H1 (cell line): ENCODE results near the gene ZNF487. TPM values are rescaled to one million over a fixed set of nuclear protein-coding genes. Genes with fewer than 3 reads are reported as not detected.
A peak's percentile ranks its signal among the peaks of the same experiment; 100 is the strongest.

Experiments
- CTCF ChIA-PET: fragments of 300-600 bp; sonication (Branson Sonifier 250); formaldehyde crosslinking; loops from one replicate; lab custom pipeline; 2021; ENCODE audit not compliant: partially characterized antibody; lab: Charles Lee
- POLR2A ChIA-PET: fragments of 300-600 bp; sonication (Branson Sonifier 250); formaldehyde crosslinking; loops from one replicate; lab custom pipeline; 2021; ENCODE audit warnings: inconsistent platforms; ENCODE audit not compliant: partially characterized antibody; lab: Charles Lee
- DNase-seq, 2 experiments: peaks; one replicate each; pipeline versions ENCODE4 v3.0.0 to v3.0.0-alpha.2; 2010 to 2022; ENCODE audit warnings: low spot score in 2 of 2, low read depth in 1 of 2, mixed read lengths in 1 of 2
- FAIRE-seq: peaks from 2 replicates; lab custom pipeline; 2011; peaks lifted over from hg19 to GRCh38; lab: Jason Lieb, UNC
- H2AFZ ChIP-seq: 2 replicates; pipeline ENCODE4 v1.8.1; 2012; ENCODE audit warnings: low read length, inconsistent platforms
- H2AK5ac ChIP-seq: 2 replicates; pipeline ENCODE4 v1.6.1; 2013; ENCODE audit warnings: low read depth, low read length
- H2BK120ac ChIP-seq: replicated peaks from 2 replicates; pipeline ENCODE3; 2013; ENCODE audit warnings: low read depth, low read length, inconsistent platforms
- H2BK12ac ChIP-seq: 2 replicates; pipeline ENCODE4 v1.6.1; 2013; ENCODE audit warnings: low read depth, low read length
- H2BK15ac ChIP-seq: 2 replicates; pipeline ENCODE4 v1.6.1; 2013; ENCODE audit warnings: low read length
- H2BK20ac ChIP-seq: 2 replicates; pipeline ENCODE4 v1.6.1; 2013; ENCODE audit warnings: low read length
- H2BK5ac ChIP-seq: 2 replicates; pipeline ENCODE4 v1.6.1; 2013; ENCODE audit warnings: low read depth, low read length
- H3K14ac ChIP-seq: 2 replicates; pipeline ENCODE4 v1.6.1; 2013; ENCODE audit warnings: inconsistent platforms; ENCODE audit not compliant: insufficient read length
- H3K18ac ChIP-seq: 2 replicates; pipeline ENCODE4 v1.6.1; 2013; ENCODE audit warnings: low read length; ENCODE audit errors: extremely low read depth
- H3K23ac ChIP-seq: 2 replicates; pipeline ENCODE4 v1.6.1; 2013; ENCODE audit warnings: inconsistent platforms; ENCODE audit not compliant: insufficient read length
- H3K23me2 ChIP-seq: 2 replicates; pipeline ENCODE4 v1.6.1; 2013; ENCODE audit warnings: low read depth, low read length
- H3K27ac ChIP-seq: 2 replicates; pipeline ENCODE4 v1.6.1; 2011; ENCODE audit warnings: low read depth, low read length, inconsistent platforms
- H3K27me3 ChIP-seq, 4 experiments: replicated peaks in 1 of 4; 1 replicate in 1 of 4; 2 replicates in 3 of 4; pipeline versions ENCODE4 v1.6.1 to v1.8.1; 2011 to 2013; ENCODE audit warnings: low read length in 3 of 4, mild to moderate bottlenecking in 3 of 4, inconsistent platforms in 2 of 4, mixed read lengths in 2 of 4, moderate library complexity in 1 of 4; ENCODE audit not compliant: control insufficient read depth in 3 of 4, insufficient read depth in 3 of 4; ENCODE audit errors: extremely low read depth in 1 of 4
- H3K36me3 ChIP-seq, 4 experiments: 2 replicates each; pipeline versions ENCODE4 v1.6.1 to v1.8.1; 2011 to 2013; ENCODE audit warnings: mild to moderate bottlenecking in 4 of 4, low read length in 3 of 4, moderate library complexity in 2 of 4, control low read depth in 1 of 4, inconsistent platforms in 1 of 4; ENCODE audit not compliant: insufficient read depth in 4 of 4, control insufficient read depth in 2 of 4
- H3K4ac ChIP-seq: replicated peaks from 2 replicates; pipeline ENCODE3; 2013; ENCODE audit warnings: low read length, low read depth, mixed read lengths, inconsistent platforms; ENCODE audit not compliant: insufficient read length
- H3K4me1 ChIP-seq, 4 experiments: replicated peaks in 1 of 4; 1 replicate in 1 of 4; 2 replicates in 3 of 4; pipeline versions ENCODE4 v1.6.1 to v1.8.1; 2011 to 2013; ENCODE audit warnings: low read length in 3 of 4, inconsistent platforms in 2 of 4, mixed read lengths in 1 of 4; ENCODE audit not compliant: insufficient read depth in 4 of 4, control insufficient read depth in 3 of 4
- H3K4me2 ChIP-seq, 2 experiments: 2 replicates each; pipeline versions ENCODE4 v1.6.1 to v1.8.1; 2011 to 2013; ENCODE audit warnings: low read depth in 2 of 2, low read length in 2 of 2, control low read depth in 1 of 2, inconsistent platforms in 1 of 2, mild to moderate bottlenecking in 1 of 2; ENCODE audit not compliant: insufficient read depth in 1 of 2
- H3K4me3 ChIP-seq, 4 experiments: fragments of 200-600, 300-600 bp in 1 of 4; sonication (generic), shearing (Covaris generic), sonication (Bioruptor Twin) in 1 of 4; 2 replicates each; pipeline versions ENCODE4 v1.5.1 to v1.8.1; 2011 to 2016; ENCODE audit warnings: low read length in 4 of 4, low read depth in 3 of 4, control low read depth in 2 of 4, inconsistent platforms in 2 of 4, mild to moderate bottlenecking in 2 of 4, mixed read lengths in 1 of 4, moderate library complexity in 1 of 4; ENCODE audit not compliant: insufficient read depth in 2 of 4; ENCODE audit errors: extremely low read depth in 1 of 4
- H3K56ac ChIP-seq: replicated peaks from 2 replicates; pipeline ENCODE3; 2013; ENCODE audit warnings: low read depth, mild to moderate bottlenecking, mixed read lengths, low read length, inconsistent platforms; ENCODE audit not compliant: insufficient read length
- H3K79me1 ChIP-seq: 2 replicates; pipeline ENCODE4 v1.6.1; 2013; ENCODE audit warnings: low read depth, low read length, control low read depth
- H3K79me2 ChIP-seq, 2 experiments: 2 replicates each; pipeline versions ENCODE4 v1.6.1 to v1.8.1; 2012 to 2013; ENCODE audit warnings: low read length in 2 of 2, mild to moderate bottlenecking in 2 of 2, inconsistent platforms in 1 of 2; ENCODE audit not compliant: insufficient read depth in 2 of 2, control insufficient read depth in 1 of 2
- H3K9ac ChIP-seq, 4 experiments: replicated peaks in 1 of 4; 1 replicate in 1 of 4; 2 replicates in 3 of 4; pipeline versions ENCODE4 v1.6.1 to v1.8.1; 2011 to 2013; ENCODE audit warnings: low read depth in 3 of 4, low read length in 3 of 4, control low read depth in 2 of 4, mild to moderate bottlenecking in 2 of 4, moderate library complexity in 2 of 4, inconsistent platforms in 1 of 4; ENCODE audit errors: extremely low read depth in 1 of 4
- H3K9me3 ChIP-seq, 2 experiments: 2 replicates each; pipeline versions ENCODE4 v1.6.1 to v1.8.1; 2012 to 2013; ENCODE audit warnings: mild to moderate bottlenecking in 2 of 2, moderate library complexity in 2 of 2, control low read depth in 1 of 2, inconsistent platforms in 1 of 2, low read depth in 1 of 2, low read length in 1 of 2, mixed read lengths in 1 of 2; ENCODE audit not compliant: insufficient read depth in 2 of 2
- H4K20me1 ChIP-seq, 2 experiments: replicated peaks in 1 of 2; 2 replicates each; pipeline versions ENCODE3 to v1.8.1; 2011 to 2013; ENCODE audit warnings: inconsistent platforms in 2 of 2, low read length in 2 of 2, mild to moderate bottlenecking in 1 of 2; ENCODE audit not compliant: insufficient read depth in 2 of 2, control insufficient read depth in 1 of 2
- H4K5ac ChIP-seq: 2 replicates; pipeline ENCODE4 v1.6.1; 2013; ENCODE audit warnings: low read length, low read depth, mixed read lengths, inconsistent platforms; ENCODE audit not compliant: insufficient read length
- H4K8ac ChIP-seq: 2 replicates; pipeline ENCODE4 v1.8.0; 2013; ENCODE audit warnings: mild to moderate bottlenecking, moderate library complexity, low read length, inconsistent platforms; ENCODE audit not compliant: insufficient read depth; ENCODE audit errors: extremely low read depth
- H4K91ac ChIP-seq: replicated peaks from 2 replicates; pipeline ENCODE3; 2013; ENCODE audit warnings: low read length, mixed read lengths, inconsistent platforms; ENCODE audit not compliant: insufficient read length
- CBX8 ChIP-seq: fragments of 300-800, 300-1000 bp; sonication (generic); IDR thresholded peaks from 2 replicates; pipeline ENCODE4 v1.7.1; 2016; ENCODE audit warnings: low read depth, low read length, borderline replicate concordance
- CTBP2 ChIP-seq: IDR thresholded peaks from 2 replicates; pipeline ENCODE4 v1.7.0; 2011; ENCODE audit warnings: borderline replicate concordance, mild to moderate bottlenecking, moderate library complexity, mixed read lengths, low read length; ENCODE audit not compliant: insufficient read depth, insufficient read length
- GABPA ChIP-seq: IDR thresholded peaks from 2 replicates; pipeline ENCODE4 v1.6.1; 2011; ENCODE audit warnings: mild to moderate bottlenecking, low read length, moderate library complexity, borderline replicate concordance; ENCODE audit not compliant: insufficient read depth
- GTF2F1 ChIP-seq: IDR thresholded peaks from 2 replicates; pipeline ENCODE4 v1.6.1; 2012; ENCODE audit warnings: low read depth, low read length, improper control_type of control experiment, borderline replicate concordance
- JUN ChIP-seq: IDR thresholded peaks from 2 replicates; pipeline ENCODE4 v1.6.1; 2011; ENCODE audit warnings: low read depth, mild to moderate bottlenecking, improper control_type of control experiment, low read length
- POLR2AphosphoS5 ChIP-seq: IDR thresholded peaks from 2 replicates; pipeline ENCODE4 v1.6.1; 2011; ENCODE audit warnings: low read depth, low read length
- RBBP5 ChIP-seq: IDR thresholded peaks from 2 replicates; pipeline ENCODE4 v1.7.1; 2012; ENCODE audit warnings: low read depth, mild to moderate bottlenecking, inconsistent platforms, low read length, moderate library complexity, borderline replicate concordance
- TEAD4 ChIP-seq: IDR thresholded peaks from 2 replicates; pipeline ENCODE4 v1.6.1; 2012; ENCODE audit warnings: low read depth, low read length, inconsistent platforms, mixed read lengths
- WGBS, 2 experiments: shearing (Covaris generic) in 1 of 2; methylation state at CpG; one replicate each; pipeline versions ENCODE4 v1.1.6 to v1.1.7; 2013 to 2015; ENCODE audit warnings: low lambda C conversion rate in 2 of 2, mixed read lengths in 2 of 2, inconsistent platforms in 1 of 2, low coverage in 1 of 2, missing lambda C conversion rate in 1 of 2; ENCODE audit not compliant: insufficient replicate concordance in 2 of 2, insufficient coverage in 1 of 2, insufficient read length in 1 of 2; ENCODE audit errors: extremely low coverage in 1 of 2, missing lambda C conversion rate in 1 of 2; 5-methylcytosine and 5-hydroxymethylcytosine counted together
- polyA plus RNA-seq, 7 experiments: library from polyadenylated mRNA; depleted of rRNA in 3 of 7; stranded (reverse) in 5 of 7; unstranded in 2 of 7; fragments of >200 nt in 5 of 7; fragments of 200-250 nt in 2 of 7; gene quantifications; 1 replicate in 5 of 7; 2 replicates in 1 of 7; 4 replicates in 1 of 7; pipeline versions ENCODE4 v1.2.1 to v1.2.3, GENCODE V29; 2011 to 2013; ENCODE audit warnings: missing spikeins in 2 of 7, mixed read lengths in 2 of 7
- total RNA-seq: library from RNA; stranded (reverse); fragmentation: NEBNext Ultra II Directional; extraction: Animal tissue kit (Norgen Biotek cat#: 25700); gene quantifications from 2 replicates; pipeline ENCODE4 v1.2.1, GENCODE V29; 2021

Gene ZNF487
- total and polyA plus RNA-seq, 2 of the 8 experiments (the other 6 are each of a cell fraction or from before 2014, with no cell fraction given): 1.9 to 2.5 TPM

- no peak for FAIRE-seq
- 96% methylated on average over 14 of the region's 14 CpGs; no CpG with 5 or more reads in 1 of the 2 experiments for WGBS, 2 experiments
- Histone ChIP-seq H2BK15ac (no peak overlapping the region), H3K9ac (no peak overlapping the region), H3K14ac (no peak overlapping the region), H2BK20ac (no peak overlapping the region), H3K36me3 (no peaks in the 10 kb centered on the region), H4K20me1 (peaks cover 6 to 7% of the 10 kb centered on the region in 2 experiments), H3K79me1 (no peaks in the 10 kb centered on the region), H2BK5ac (no peak overlapping the region), H2BK120ac (no peak overlapping the region), H3K18ac (no peak overlapping the region), H3K4ac (no peak overlapping the region), H4K8ac (no peak overlapping the region), H3K23ac (no peak overlapping the region), H2AK5ac (no peak overlapping the region), H3K4me3 (peak overlapping the region in 1 of 4 experiments; percentile 95; a peak in 2 of 8 replicates), H3K79me2 (peaks cover 27 to 31% of the 10 kb centered on the region in 2 experiments), H4K91ac (no peak overlapping the region), H2AFZ (no peak overlapping the region), H3K56ac (no peak overlapping the region), H3K27ac (no peak overlapping the region), H3K9me3 (no peaks in the 10 kb centered on the region), H3K4me1 (peaks cover 0 to 4% (median 0%) of the 10 kb centered on the region in 4 experiments; a peak in 3 of 7 replicates), H3K23me2 (peaks cover 9% of the 10 kb centered on the region; the same call in 1 of the 2 replicates), H2BK12ac (no peak overlapping the region), H3K4me2 (peak overlapping the region; percentile 80 to 81; a peak in 2 of 4 replicates), H3K27me3 (no peaks in the 10 kb centered on the region), H4K5ac (no peak overlapping the region)
- no peak for DNase-seq
- POLR2A ChIA-PET: interaction anchor here (1.0 to 4.4 kb wide), 9 partner anchors 9 to 52 kb away, joined by 3 to 31 read pairs (median 7); no protein-coding TSS in a partner anchor
- CTCF ChIA-PET: interaction anchor here (1.8 kb wide), 1 partner anchor 20 kb away, joined by 4 read pairs; no protein-coding TSS in a partner anchor
- TF ChIP-seq GABPA (no peak), CTBP2 (no peak), JUN (no peak), POLR2AphosphoS5 (no peak), TEAD4 (no peak), CBX8 (no peak), RBBP5 (no peak), GTF2F1 (no peak)
These were observed 26.6 kb upstream of the ZNF487 start for GRCh38 chr10:43410345-43410744.
